Right atrium auricular region (tissue), 2 donors: ENCODE data around the gene ACTL10. TPM values are rescaled to one million over a fixed set of nuclear protein-coding genes. Genes with fewer than 3 reads are reported as not detected.

Experiments
- DNase-seq: peaks from one replicate; pipeline ENCODE4 v3.0.0-alpha.2; 2019; ENCODE audit warnings: low spot score
- H3K27ac ChIP-seq, 2 donors: fragments of 200-600 bp; sonication (generic); 1 replicate in 1 of 2; 2 replicates in 1 of 2; pipeline ENCODE4 v1.5.1; 2016 to 2019
- H3K27me3 ChIP-seq, 2 donors: fragments of 200-600 bp; sonication (generic); one replicate each; pipeline versions ENCODE4 v1.5.1 to v1.6.0; 2017 to 2019
- H3K36me3 ChIP-seq: fragments of 200-600 bp; sonication (generic); one replicate; pipeline ENCODE4 v1.5.1; 2016
- H3K4me1 ChIP-seq, 2 donors: fragments of 200-600 bp; sonication (generic); one replicate each; pipeline versions ENCODE4 v1.5.1 to v1.6.0; 2017 to 2019
- H3K4me3 ChIP-seq, 2 donors: fragments of 200-600 bp; sonication (generic); 1 replicate in 1 of 2; 2 replicates in 1 of 2; pipeline ENCODE4 v1.5.1; 2017 to 2019; ENCODE audit warnings: mild to moderate bottlenecking in 1 of 2, moderate library complexity in 1 of 2
- H3K9me3 ChIP-seq, 2 donors: fragments of 200-600 bp; sonication (generic); one replicate each; pipeline ENCODE4 v1.5.1; 2019
- total RNA-seq, 2 donors: library from RNA; depleted of rRNA; stranded (reverse); fragments of >200 nt; gene quantifications; one replicate each; pipeline ENCODE4 v1.1.0, GENCODE V29; 2016
- TF ChIP-seq, protein P1 (sequence below), 2 donors: fragments of 200-600 bp; sonication (generic); IDR thresholded peaks; one replicate each; pipeline ENCODE4 v1.5.1; 2019; ENCODE audit warnings: antibody characterized with exemption in 2 of 2

ACTL10 gene
- total RNA-seq, 2 donors from 2014 or later = 0.33 to 0.79 TPM

DNA sequence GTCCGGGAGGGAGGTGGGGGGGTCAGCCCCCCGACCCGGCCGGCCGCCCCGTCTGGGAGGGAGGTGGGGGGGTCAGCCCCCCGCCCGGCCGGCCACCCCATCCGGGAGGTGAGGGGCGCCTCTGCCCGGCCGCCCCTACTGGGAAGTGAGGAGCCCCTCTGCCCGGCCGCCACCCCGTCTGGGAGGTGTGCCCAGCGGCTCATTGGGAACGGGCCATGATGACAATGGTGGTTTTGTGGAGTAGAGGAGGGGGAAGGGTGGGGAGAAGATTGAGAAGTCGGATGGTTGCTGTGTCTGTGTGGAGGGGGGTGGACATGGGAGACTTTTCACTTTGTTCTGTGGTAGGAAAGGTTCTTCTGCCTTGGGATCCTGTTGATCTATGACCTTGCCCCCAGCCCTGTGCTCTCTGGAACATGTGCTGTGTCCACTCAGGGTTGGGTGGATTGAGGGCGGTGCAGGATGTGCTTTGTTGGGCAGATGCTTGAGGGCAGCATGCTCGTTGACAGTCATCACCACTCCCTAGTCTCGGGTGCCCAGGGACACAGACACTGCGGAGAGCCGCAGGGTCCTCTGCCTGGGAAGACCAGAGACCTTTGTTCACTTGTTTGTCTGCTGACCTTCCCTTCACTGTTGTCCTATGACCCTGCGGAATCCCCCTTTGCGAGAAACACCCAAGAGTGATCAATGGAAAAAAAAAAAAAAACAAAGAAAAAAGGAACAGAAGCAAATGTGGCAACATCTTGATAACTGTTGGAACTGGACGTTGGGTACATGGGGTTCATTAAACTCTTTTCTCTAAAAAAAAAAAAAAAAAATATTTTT is 35.1 kb downstream of the ACTL10 start:
- H3K9me3 ChIP-seq = no peaks in the 10 kb centered on the region
- no peaks in the 10 kb centered on the region for H3K4me1 ChIP-seq
- no peak overlapping the region for H3K27ac ChIP-seq
- H3K4me3 ChIP-seq = no peak overlapping the region
- H3K36me3 ChIP-seq = no peaks in the 10 kb centered on the region
- TF ChIP-seq, protein P1, sequence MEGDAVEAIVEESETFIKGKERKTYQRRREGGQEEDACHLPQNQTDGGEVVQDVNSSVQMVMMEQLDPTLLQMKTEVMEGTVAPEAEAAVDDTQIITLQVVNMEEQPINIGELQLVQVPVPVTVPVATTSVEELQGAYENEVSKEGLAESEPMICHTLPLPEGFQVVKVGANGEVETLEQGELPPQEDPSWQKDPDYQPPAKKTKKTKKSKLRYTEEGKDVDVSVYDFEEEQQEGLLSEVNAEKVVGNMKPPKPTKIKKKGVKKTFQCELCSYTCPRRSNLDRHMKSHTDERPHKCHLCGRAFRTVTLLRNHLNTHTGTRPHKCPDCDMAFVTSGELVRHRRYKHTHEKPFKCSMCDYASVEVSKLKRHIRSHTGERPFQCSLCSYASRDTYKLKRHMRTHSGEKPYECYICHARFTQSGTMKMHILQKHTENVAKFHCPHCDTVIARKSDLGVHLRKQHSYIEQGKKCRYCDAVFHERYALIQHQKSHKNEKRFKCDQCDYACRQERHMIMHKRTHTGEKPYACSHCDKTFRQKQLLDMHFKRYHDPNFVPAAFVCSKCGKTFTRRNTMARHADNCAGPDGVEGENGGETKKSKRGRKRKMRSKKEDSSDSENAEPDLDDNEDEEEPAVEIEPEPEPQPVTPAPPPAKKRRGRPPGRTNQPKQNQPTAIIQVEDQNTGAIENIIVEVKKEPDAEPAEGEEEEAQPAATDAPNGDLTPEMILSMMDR (IDR thresholded peaks at IDR 0.05) = no peak
- H3K27me3 ChIP-seq = no peaks in the 10 kb centered on the region
- no peak for DNase-seq

DNA sequence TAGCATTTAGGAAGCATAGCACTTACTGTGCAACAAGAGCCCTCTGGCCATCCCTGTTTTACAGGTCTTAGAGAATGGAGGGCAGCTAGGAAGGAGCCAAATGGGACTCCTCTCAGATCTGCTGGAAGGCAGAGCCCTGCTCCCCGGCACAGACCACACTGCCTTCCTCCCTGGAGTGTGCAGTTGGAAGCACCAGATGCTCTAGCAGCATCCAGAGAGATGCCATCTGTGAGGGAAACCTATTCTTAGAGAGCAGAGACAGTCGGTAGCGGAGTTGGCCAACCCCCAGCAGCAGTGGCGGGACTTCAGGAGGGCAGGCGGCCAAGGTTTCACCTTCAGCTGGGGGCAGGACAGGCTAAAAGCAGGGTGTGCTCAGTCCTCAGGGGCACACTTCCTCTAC is 36.1 kb downstream of the ACTL10 start:
- DNase-seq = no peak
- Histone ChIP-seq H3K4me1 (no peaks in the 10 kb centered on the region), H3K27ac (no peak overlapping the region), H3K9me3 (no peaks in the 10 kb centered on the region), H3K27me3 (no peaks in the 10 kb centered on the region), H3K36me3 (peaks cover 9% of the 10 kb centered on the region), H3K4me3 (no peak overlapping the region)
- TF ChIP-seq, protein P1 (IDR thresholded peaks at IDR 0.05) = no peak

DNA sequence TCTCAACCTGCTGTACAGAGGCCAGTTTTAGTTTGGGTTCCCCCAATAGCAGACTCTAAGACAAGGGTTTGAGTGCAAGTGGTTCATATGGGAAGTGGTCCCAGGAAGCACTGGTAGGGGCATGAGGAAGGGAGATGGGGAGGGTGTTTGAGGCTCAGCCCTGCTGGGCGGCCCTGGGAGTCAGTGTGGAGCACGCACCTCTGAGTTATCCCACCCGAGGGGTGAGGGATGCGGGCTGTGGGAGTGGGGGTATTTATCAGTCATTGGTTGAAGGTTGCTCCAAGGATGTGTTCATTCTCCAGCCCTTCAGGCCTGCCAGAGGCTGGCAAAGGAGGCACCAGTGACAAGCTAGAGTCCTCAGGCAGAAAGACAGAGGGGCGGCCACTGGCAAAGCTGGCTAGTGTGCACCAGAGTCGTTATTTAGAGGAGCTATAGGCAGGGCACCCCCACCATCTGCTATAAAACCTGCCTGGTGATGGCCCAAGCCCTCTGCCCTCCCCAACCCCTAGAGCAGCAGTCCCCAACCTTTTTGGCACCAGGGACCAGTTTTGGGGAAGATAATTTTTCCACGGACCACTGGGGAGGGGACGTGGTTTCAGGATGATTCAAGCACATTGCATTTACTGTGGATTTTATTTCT is 36.9 kb downstream of the ACTL10 start:
- Histone ChIP-seq H3K4me3 (no peak overlapping the region), H3K36me3 (peaks cover 9% of the 10 kb centered on the region), H3K4me1 (no peaks in the 10 kb centered on the region), H3K27ac (no peak overlapping the region), H3K27me3 (no peaks in the 10 kb centered on the region), H3K9me3 (no peaks in the 10 kb centered on the region)
- DNase-seq = no peak
- TF ChIP-seq, protein P1 (IDR thresholded peaks at IDR 0.05) = no peak

DNA sequence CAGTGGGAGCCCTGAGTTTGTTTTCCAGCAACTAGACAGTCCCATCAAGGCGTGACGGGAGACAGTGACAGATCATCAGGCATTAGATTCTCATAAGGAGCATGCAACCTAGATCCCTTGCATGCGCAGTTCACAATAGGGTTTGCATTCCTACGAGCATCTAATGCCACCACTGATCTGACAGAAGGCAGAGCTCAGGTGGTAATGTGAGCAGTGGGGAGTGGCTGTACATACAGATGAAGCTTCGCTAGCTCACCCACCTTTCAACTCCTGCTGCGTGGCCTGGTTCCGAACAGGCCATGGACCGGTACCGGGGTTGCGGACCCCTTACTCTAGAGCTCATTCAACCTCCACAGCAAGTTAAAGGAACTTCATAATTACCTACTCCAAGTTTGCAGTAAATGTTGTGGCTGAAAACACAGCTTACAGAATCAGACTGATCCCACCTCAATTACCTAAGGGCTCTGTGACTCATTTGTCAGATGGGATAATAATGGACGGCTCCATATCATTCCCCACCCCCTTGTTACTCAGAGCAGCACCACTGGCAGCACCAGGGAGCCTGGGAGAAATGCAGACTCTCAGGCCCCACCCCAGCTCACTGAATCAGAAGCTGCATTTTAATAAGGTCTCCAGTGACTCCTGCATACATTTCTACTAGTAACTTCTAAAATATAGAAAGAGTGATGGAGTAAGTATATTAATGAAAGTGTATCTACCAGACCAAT is 37.6 kb downstream of the ACTL10 start:
- Histone ChIP-seq H3K27ac (no peak overlapping the region), H3K9me3 (no peaks in the 10 kb centered on the region), H3K4me1 (no peaks in the 10 kb centered on the region), H3K27me3 (no peaks in the 10 kb centered on the region), H3K36me3 (peaks cover 9% of the 10 kb centered on the region), H3K4me3 (no peak overlapping the region)
- TF ChIP-seq, protein P1 (IDR thresholded peaks at IDR 0.05) = no peak
- no peak for DNase-seq

DNA sequence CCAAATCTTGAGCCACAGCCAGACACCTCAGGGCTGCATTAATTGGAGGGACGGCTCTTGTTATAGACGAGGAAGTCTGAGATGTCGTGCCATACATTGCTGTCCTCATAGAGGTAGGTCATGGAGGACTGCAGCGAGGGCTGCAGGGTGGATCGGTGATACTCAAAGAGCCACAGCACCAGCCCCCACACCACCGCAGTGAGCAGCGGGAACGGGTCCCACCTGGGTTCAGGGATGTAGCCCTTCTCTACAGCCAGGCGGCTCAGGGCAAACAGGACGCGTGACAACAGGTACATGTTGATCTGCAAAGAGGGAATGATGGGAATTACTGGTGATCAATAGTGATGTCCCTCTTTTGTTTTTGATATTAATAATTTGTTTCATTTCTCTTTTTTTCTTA is 40.9 kb downstream of the ACTL10 start:
- H3K9me3 ChIP-seq = no peaks in the 10 kb centered on the region
- TF ChIP-seq, protein P1 (IDR thresholded peaks at IDR 0.05) = no peak
- H3K4me1 ChIP-seq = no peaks in the 10 kb centered on the region
- no peak overlapping the region for H3K4me3 ChIP-seq
- no peaks in the 10 kb centered on the region for H3K27me3 ChIP-seq
- no peak for DNase-seq
- H3K27ac ChIP-seq = no peak overlapping the region
- H3K36me3 ChIP-seq = peaks cover 20% of the 10 kb centered on the region
